Measurements from ENCODE around the gene PCDH15.

PCDH15 gene

GRCh38 chr10:54607983-54608382, 193.0 kb downstream of the PCDH15 start:
- no peak overlapping the region for H3K4me3 ChIP-seq (ENCODE audit: low read depth, low read length)
- DNase-seq (ENCODE audit: low read depth): no peak
- TF ChIP-seq CTCF (IDR thresholded peaks at IDR 0.05; ENCODE audit: control insufficient read depth, extremely low read depth, insufficient read depth): no peak

DNA sequence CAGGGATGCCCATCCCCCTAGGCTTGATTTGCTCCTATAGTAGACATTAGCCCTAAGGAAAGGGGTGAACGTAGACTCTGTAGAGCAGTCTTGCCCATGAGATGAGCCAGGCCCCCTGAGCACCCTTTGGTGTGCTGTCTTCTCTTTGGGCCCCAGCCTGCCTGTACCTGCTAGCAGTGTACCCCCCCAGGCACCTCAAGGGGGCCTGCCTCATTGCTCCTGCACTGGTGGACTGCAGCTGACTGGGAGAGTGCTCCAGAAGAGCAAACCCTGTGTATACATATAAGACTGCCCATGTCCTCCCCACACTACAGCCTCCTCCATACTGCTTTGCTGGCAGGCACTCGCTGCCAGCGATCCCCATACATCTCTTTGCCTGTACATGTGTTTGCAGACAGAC, 206.7 kb downstream of the PCDH15 start:
- DNase-seq (ENCODE audit: low read depth): no peak
- TF ChIP-seq CTCF (IDR thresholded peaks at IDR 0.05; ENCODE audit: control insufficient read depth, extremely low read depth, insufficient read depth): no peak
- H3K4me3 ChIP-seq (ENCODE audit: low read depth, low read length): no peak overlapping the region

DNA sequence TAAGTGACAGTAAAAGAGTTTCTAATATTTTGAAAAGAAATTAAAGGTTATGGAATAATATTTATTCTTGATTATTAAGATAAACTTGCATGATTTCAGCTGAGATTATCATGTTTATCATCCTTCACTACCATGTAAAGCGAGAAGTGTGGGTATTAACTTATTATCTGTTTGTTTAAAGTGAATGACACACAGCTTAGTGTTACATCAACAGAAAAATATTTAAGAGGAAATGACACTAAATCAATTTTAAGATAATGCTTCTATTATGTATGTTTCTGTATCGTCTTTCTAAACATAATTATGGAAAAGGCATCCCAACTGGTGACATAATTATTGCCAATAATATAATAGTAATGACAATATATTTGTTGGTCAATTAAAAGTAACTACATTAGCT, 213.1 kb downstream of the PCDH15 start:
- no peak for TF ChIP-seq CTCF (IDR thresholded peaks at IDR 0.05; ENCODE audit: control insufficient read depth, extremely low read depth, insufficient read depth)
- DNase-seq (ENCODE audit: low read depth): no peak
- H3K4me3 ChIP-seq (ENCODE audit: low read depth, low read length): no peak overlapping the region

- TF ChIP-seq CTCF (IDR thresholded peaks at IDR 0.05; ENCODE audit: control insufficient read depth, extremely low read depth, insufficient read depth): no peak
- H3K4me3 ChIP-seq (ENCODE audit: low read depth, low read length): no peak overlapping the region
- DNase-seq (ENCODE audit: low read depth): no peak
Observed at GRCh38 chr10:54585572-54585971, 215.5 kb downstream of the PCDH15 start.

- no peak for TF ChIP-seq CTCF (IDR thresholded peaks at IDR 0.05; ENCODE audit: control insufficient read depth, extremely low read depth, insufficient read depth)
- no peak for DNase-seq (ENCODE audit: low read depth)
- no peak overlapping the region for H3K4me3 ChIP-seq (ENCODE audit: low read depth, low read length)
Observed at GRCh38 chr10:54577682-54578081, 223.3 kb downstream of the PCDH15 start.

GRCh38 chr10:54576541-54576940, 224.5 kb downstream of the PCDH15 start:
- TF ChIP-seq CTCF (IDR thresholded peaks at IDR 0.05; ENCODE audit: control insufficient read depth, extremely low read depth, insufficient read depth): no peak
- no peak for DNase-seq (ENCODE audit: low read depth)
- no peak overlapping the region for H3K4me3 ChIP-seq (ENCODE audit: low read depth, low read length)

DNA sequence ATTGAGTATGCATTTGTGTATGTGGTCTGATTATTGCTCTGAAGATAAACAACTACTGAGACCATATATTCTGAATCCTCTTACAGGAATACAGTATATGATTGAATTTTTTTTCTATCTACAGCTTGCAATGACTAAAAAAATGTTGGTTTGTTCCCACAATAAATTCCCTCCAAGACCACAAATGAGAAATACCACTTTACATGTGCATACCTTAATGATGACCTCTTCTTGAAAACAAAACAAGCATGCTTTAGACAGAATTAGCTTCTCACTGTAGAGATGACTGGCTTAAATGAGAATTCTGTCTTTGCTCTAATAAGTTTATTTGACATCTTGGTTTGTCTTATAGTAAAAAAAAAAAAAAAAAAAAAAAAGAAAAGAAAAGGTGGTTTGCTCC, 241.5 kb downstream of the PCDH15 start:
- TF ChIP-seq CTCF (IDR thresholded peaks at IDR 0.05; ENCODE audit: control insufficient read depth, extremely low read depth, insufficient read depth): no peak
- no peak for DNase-seq (ENCODE audit: low read depth)
- H3K4me3 ChIP-seq (ENCODE audit: low read depth, low read length): no peak overlapping the region
